Psoas muscle (tissue), 8 donors: Measurements from ENCODE around the gene SHH. TPM values are rescaled to one million over a fixed set of nuclear protein-coding genes. Genes with fewer than 3 reads are reported as not detected.
A peak's percentile ranks its signal among the peaks of the same experiment; 100 is the strongest.

Experiments
- ATAC-seq, 4 donors: fragments of 200-7000 bp; cut with Tn5 transposase; one replicate each; pipeline ENCODE4 v1.9.1; 2020; ENCODE audit warnings: moderate library complexity in 3 of 4, mild to moderate bottlenecking in 2 of 4
- DNase-seq, 2 donors: peaks; one replicate each; pipeline ENCODE4 v3.0.0-alpha.2; 2020
- H3K27ac ChIP-seq: fragments of 200-600 bp; one replicate; pipeline ENCODE4 v1.8.0; 2022
- H3K27me3 ChIP-seq, 3 donors: fragments of 200-600 bp in 1 of 3; one replicate each; pipeline versions ENCODE4 v1.6.1 to v1.8.0; 2013 to 2022; ENCODE audit warnings: low read length in 2 of 3, mild to moderate bottlenecking in 2 of 3, moderate library complexity in 1 of 3; ENCODE audit not compliant: insufficient read depth in 3 of 3
- H3K36me3 ChIP-seq, 2 donors: fragments of 200-600 bp in 1 of 2; one replicate each; pipeline versions ENCODE4 v1.6.1 to v1.8.0; 2013 to 2022; ENCODE audit warnings: low read depth in 1 of 2, mild to moderate bottlenecking in 1 of 2, moderate library complexity in 1 of 2; ENCODE audit not compliant: insufficient read depth in 1 of 2
- H3K4me1 ChIP-seq: fragments of 200-600 bp; one replicate; pipeline ENCODE4 v1.8.0; 2022
- H3K4me3 ChIP-seq: fragments of 200-600 bp; one replicate; pipeline ENCODE4 v1.8.0; 2022; ENCODE audit warnings: mild to moderate bottlenecking
- H3K9me3 ChIP-seq: fragments of 200-600 bp; one replicate; pipeline ENCODE4 v1.8.0; 2022
- WGBS, 3 donors: extraction: QIAGEN DNeasy Blood & Tissue Kit; methylation state at CpG; one replicate each; pipeline versions ENCODE4 v1.1.6 to v1.1.7; 2013; 5-methylcytosine and 5-hydroxymethylcytosine counted together
- intact Hi-C, 2 donors: fragments of 100-400 bp; cut with DNase I; formaldehyde crosslinking; loops; one replicate each; pipeline versions ENCODE4 v1.11.0 to v1.14.2; 2022
- polyA plus RNA-seq, 3 donors: library from polyadenylated mRNA; stranded (reverse); fragments of 200-250 nt; gene quantifications; one replicate each; pipeline ENCODE4 v1.2.3, GENCODE V29; 2013
- total RNA-seq, 4 donors: library from RNA; stranded (reverse); fragmentation: NEBNext Ultra II Directional in 2 of 4; extraction: Animal tissue kit (Norgen Biotek cat#: 25700) in 2 of 4; gene quantifications; one replicate each; pipeline versions ENCODE4 v1.2.1 to v1.2.4, GENCODE V29; 2021 to 2023
- TF ChIP-seq, protein P1 (sequence below): fragments of 200-600 bp; IDR thresholded peaks from one replicate; pipeline ENCODE4 v1.8.0; 2022; ENCODE audit warnings: antibody characterized with exemption
- donor health status: healthy with polysubstance abuse.
- donor health status: DM: no; HTN: no; CAD: no; lungs with moderate emphysema.
- donor health status: Bipolar disorder and iron deficiency.
- donor health status: healthy.
- donor health status: DM: yes; HTN: yes; CAD: no.
- donor health status: DM: no; HTN: no; CAD: no.
- donor health status: DM: no; HTN: no; CAD: no.
- donor health status: DM: yes; HTN: yes; CAD: no.

Gene SHH
- total and polyA plus RNA-seq, 7 donors: 0.01 TPM; not detected in 5

DNA sequence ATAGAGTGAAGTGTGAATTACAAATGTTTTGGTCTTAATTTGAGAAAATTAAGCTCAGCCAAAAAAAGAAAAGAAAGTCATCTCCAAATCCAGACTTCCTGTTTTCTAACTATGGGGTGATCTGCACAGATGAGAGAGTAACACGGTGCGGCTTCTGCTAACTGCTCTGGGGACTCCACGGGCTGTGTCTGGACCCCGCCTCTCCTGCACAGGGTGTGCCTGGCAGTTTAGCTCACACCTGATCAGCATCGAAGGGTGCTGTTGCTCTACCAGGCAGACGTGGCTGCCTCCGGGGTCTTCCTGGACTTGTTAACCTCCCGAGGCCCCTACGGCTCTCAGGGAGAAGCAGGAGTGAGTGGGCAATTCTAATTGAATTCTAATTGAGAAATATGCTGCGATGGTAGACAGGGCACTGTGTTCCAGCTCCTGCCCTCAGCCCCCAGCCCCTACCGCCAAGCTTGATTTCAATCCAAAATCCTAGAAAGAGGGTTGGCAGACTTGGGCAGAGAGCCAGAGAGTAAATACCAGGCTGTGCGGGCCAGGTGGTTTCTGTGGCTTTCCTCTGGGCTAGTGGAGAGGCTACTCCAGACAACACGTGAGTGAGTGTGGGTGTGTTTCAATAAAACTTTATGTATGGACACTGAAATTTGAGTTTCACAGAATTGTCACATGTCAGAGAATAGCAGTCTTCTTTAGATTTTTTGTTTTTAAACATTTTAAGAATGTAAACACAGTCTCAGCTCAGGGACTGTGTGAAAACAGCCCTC lies 13.4 kb downstream of the SHH start:
- no peak overlapping the region for H3K4me3 ChIP-seq
- DNase-seq: no peak
- no peak for ATAC-seq
- H3K36me3 ChIP-seq: no peaks in the 10 kb centered on the region
- TF ChIP-seq, protein P1, sequence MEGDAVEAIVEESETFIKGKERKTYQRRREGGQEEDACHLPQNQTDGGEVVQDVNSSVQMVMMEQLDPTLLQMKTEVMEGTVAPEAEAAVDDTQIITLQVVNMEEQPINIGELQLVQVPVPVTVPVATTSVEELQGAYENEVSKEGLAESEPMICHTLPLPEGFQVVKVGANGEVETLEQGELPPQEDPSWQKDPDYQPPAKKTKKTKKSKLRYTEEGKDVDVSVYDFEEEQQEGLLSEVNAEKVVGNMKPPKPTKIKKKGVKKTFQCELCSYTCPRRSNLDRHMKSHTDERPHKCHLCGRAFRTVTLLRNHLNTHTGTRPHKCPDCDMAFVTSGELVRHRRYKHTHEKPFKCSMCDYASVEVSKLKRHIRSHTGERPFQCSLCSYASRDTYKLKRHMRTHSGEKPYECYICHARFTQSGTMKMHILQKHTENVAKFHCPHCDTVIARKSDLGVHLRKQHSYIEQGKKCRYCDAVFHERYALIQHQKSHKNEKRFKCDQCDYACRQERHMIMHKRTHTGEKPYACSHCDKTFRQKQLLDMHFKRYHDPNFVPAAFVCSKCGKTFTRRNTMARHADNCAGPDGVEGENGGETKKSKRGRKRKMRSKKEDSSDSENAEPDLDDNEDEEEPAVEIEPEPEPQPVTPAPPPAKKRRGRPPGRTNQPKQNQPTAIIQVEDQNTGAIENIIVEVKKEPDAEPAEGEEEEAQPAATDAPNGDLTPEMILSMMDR: no peak
- WGBS, 3 donors: 62 to 73% (median 69%) methylated on average over 13 of the region's 13 CpGs
- intact Hi-C loops: loop anchor here (5.0 to 10.0 kb wide), 2 partner anchors 673 to 676 kb away; no protein-coding TSS in a partner anchor
- no peaks in the 10 kb centered on the region for H3K9me3 ChIP-seq
- H3K27me3 ChIP-seq: peaks cover 0 to 77% (median 22%) of the 10 kb centered on the region in 3 donors
- no peak overlapping the region for H3K27ac ChIP-seq
- H3K4me1 ChIP-seq: peaks cover 3% of the 10 kb centered on the region

DNA sequence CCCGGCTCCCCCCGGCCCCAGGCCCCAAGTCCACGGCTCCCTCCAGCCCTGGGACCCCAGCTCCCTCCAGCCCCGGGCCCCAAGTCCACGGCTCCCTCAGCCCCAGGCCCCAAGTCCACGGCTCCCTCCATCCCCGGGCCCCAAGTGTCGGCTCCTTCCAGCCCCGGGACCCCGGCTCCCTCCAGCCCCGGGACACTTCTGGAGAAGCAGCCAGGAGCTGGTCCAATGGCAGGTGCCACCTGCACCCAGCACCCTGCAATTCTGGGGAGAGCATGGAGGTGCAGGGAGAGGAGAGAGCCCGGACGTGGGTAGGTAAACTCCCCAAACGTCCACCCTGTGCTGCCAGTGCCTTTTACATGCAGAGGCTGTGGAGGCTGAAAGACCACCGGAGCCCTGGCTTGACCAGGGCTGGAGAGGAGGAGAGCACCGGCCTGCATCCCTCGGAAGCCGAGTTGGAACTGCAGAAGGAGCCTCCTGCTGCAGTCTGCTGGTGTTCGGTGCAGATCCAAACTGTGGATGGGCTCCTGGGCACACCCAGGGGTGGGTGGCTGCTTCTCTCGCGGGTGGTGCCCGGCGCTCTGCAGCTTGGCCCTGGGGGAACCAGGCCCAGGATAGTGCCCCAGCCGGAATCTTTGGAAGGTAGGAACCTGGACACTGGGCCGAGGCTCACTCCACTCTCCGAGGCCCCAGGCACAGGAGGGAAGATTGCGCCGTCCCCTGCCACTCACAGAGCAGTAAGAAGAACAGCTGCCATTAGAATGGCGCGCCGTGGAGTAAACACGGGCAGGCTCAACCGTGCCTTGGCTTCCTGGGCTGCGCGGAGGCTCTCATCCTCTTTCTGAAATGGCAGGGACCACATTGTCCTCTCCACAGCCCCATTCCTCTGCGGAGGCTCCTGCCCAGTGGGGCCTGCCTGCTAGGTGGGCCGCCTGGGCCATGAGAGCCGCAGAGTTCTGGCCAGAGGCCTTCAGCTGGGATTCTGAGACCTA lies 14.7 kb downstream of the SHH start:
- ATAC-seq: peak; percentile 13 to 51 (median 24)
- H3K4me3 ChIP-seq: no peak overlapping the region
- peaks cover 0 to 64% (median 11%) of the 10 kb centered on the region in 3 donors for H3K27me3 ChIP-seq
- no peak overlapping the region for H3K27ac ChIP-seq
- TF ChIP-seq, protein P1: no peak
- DNase-seq: no peak
- intact Hi-C loops: loop anchor here (5.0 to 10.0 kb wide), 2 partner anchors 675 to 677 kb away; no protein-coding TSS in a partner anchor
- no peaks in the 10 kb centered on the region for H3K9me3 ChIP-seq
- no peaks in the 10 kb centered on the region for H3K4me1 ChIP-seq
- no peaks in the 10 kb centered on the region for H3K36me3 ChIP-seq
- WGBS, 3 donors: 67 to 69% (median 69%) methylated on average over 35 to 38 of the region's 38 CpGs

DNA sequence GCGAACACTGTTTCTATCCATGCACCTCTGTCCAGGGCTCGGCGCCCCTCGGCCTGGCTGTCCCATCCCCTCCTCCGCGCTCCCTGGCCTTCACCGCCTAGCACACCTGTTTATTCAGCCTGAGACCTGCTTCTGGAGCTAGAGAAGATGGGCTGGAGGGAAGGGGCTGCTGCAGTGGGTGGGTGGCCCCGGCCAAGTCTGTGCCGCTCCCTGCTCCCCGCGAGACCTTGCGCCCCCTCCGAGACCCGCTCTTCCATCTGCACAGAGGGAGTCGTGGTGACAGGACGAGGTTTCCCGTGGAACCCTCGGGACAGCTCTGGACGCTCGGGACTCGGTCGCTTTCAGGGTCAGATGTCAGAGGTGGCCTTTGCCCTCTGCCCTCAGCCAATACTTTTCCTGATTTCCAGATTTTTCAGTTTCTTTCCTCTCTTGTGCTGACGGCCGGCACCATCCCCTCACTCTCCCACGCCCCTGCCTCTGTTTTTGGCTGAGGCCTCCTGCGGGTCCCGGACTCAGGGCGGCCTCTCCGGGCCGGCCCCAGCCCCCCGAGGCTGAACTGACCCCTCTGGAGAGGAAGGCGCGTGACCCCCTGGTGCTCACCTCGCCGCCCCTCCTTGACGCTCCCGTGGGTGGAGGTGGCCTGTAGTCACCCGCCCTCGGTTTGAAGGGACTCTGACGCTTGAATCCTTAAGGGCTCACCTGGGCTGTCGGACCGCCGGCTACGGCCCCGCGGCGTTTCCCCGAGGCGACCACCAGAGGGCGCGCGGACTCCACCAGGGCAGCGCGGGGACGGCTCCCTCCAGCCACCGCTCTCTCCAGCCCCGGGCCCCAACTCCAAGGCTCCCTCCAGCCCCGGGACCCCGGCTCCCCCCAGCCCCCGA lies 15.6 kb downstream of the SHH start:
- H3K36me3 ChIP-seq: no peaks in the 10 kb centered on the region
- H3K4me1 ChIP-seq: no peaks in the 10 kb centered on the region
- no peak overlapping the region for H3K4me3 ChIP-seq
- H3K27ac ChIP-seq: no peak overlapping the region
- intact Hi-C loops: loop anchor here (5.0 to 10.0 kb wide), 2 partner anchors 676 to 678 kb away; no protein-coding TSS in a partner anchor
- DNase-seq (peak; percentile 60 to 78), ATAC-seq (peak; percentile 82 to 91 (median 82))
- 17 to 26% (median 22%) methylated on average over 50 to 60 of the region's 60 CpGs for WGBS, 3 donors
- no peaks in the 10 kb centered on the region for H3K9me3 ChIP-seq
- TF ChIP-seq, protein P1: peak; percentile 81
- peaks cover 0 to 55% (median 11%) of the 10 kb centered on the region in 3 donors for H3K27me3 ChIP-seq

DNA sequence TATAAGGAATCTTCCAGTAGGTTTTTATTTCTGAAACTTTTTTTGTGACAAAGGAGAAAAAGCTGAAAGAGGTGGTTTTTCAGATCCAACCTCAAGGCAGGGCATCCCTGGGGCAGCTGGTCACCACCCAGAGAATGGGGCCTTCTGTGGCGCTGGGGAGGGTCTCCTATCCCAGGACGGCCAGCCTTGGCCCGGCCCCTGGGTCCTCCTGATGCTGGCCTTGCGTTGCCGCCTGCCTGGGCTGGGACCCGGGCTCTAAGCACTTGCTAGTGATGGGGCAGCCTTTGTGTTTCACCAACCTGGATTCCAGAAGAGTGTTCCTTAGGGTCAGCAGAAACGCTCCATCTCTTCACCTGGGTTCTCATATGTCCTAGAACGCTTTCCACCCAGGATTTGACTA lies 16.3 kb downstream of the SHH start:
- DNase-seq (no peak), ATAC-seq (no peak)
- H3K4me1 ChIP-seq: no peaks in the 10 kb centered on the region
- H3K27ac ChIP-seq: no peak overlapping the region
- no peaks in the 10 kb centered on the region for H3K36me3 ChIP-seq
- peaks cover 0 to 48% (median 11%) of the 10 kb centered on the region in 3 donors for H3K27me3 ChIP-seq
- TF ChIP-seq, protein P1: no peak
- intact Hi-C loops: loop anchor here (5.0 to 10.0 kb wide), 2 partner anchors 676 to 679 kb away; no protein-coding TSS in a partner anchor
- H3K9me3 ChIP-seq: no peaks in the 10 kb centered on the region
- no peak overlapping the region for H3K4me3 ChIP-seq
- 71 to 79% (median 72%) methylated on average over 8 of the region's 8 CpGs for whole genome bisulfite sequencing, 3 donors
